ENCODE measurements around the gene INIP.

INIP gene

GRCh38 chr9:112762726-112763518, 45.0 kb upstream of the INIP start:
- no peaks in the 10 kb centered on the region for H3K36me3 ChIP-seq (ENCODE audit: insufficient read depth)
- no peak for TF ChIP-seq CTCF (conservative IDR thresholded peaks at IDR 0.05; ENCODE audit: low read depth, low read length)
- H3K79me2 ChIP-seq (ENCODE audit: insufficient read depth, low read depth): no peaks in the 10 kb centered on the region
- H4K20me1 ChIP-seq (ENCODE audit: insufficient read depth): no peaks in the 10 kb centered on the region
- H3K4me3 ChIP-seq (IDR thresholded peaks at IDR 0.05; ENCODE audit: insufficient read depth, low read depth, low read length): no peak overlapping the region
- no peak overlapping the region for H3K27ac ChIP-seq
- H3K4me2 ChIP-seq: no peak overlapping the region
- no peak overlapping the region for H2AFZ ChIP-seq (ENCODE audit: low read depth)
- no peaks in the 10 kb centered on the region for H3K27me3 ChIP-seq (ENCODE audit: insufficient read depth, low read depth)
- no peaks in the 10 kb centered on the region for H3K4me1 ChIP-seq (ENCODE audit: low read depth, poor library complexity, severe bottlenecking)
- no peak overlapping the region for H3K9ac ChIP-seq

- no peak for TF ChIP-seq CTCF (conservative IDR thresholded peaks at IDR 0.05; ENCODE audit: low read depth, low read length)
- Histone ChIP-seq H3K4me1 (ENCODE audit: low read depth, poor library complexity, severe bottlenecking) (no peaks in the 10 kb centered on the region), H3K4me3 (IDR thresholded peaks at IDR 0.05; ENCODE audit: insufficient read depth, low read depth, low read length) (no peak overlapping the region), H3K27me3 (ENCODE audit: insufficient read depth, low read depth) (no peaks in the 10 kb centered on the region), H3K4me2 (no peak overlapping the region), H3K27ac (no peak overlapping the region), H3K9ac (no peak overlapping the region), H3K79me2 (ENCODE audit: insufficient read depth, low read depth) (no peaks in the 10 kb centered on the region), H2AFZ (ENCODE audit: low read depth) (no peak overlapping the region), H4K20me1 (ENCODE audit: insufficient read depth) (no peaks in the 10 kb centered on the region), H3K36me3 (ENCODE audit: insufficient read depth) (no peaks in the 10 kb centered on the region)
Observed at GRCh38 chr9:112761912-112762655, 44.2 kb upstream of the INIP start.

- TF ChIP-seq CTCF (conservative IDR thresholded peaks at IDR 0.05; ENCODE audit: low read depth, low read length): no peak
- H2AFZ ChIP-seq (ENCODE audit: low read depth): no peak overlapping the region
Observed at GRCh38 chr9:112760821-112761220, 42.9 kb upstream of the INIP start.

GRCh38 chr9:112757940-112758339, 40.0 kb upstream of the INIP start:
- Histone ChIP-seq H3K4me1 (ENCODE audit: low read depth, poor library complexity, severe bottlenecking) (no peaks in the 10 kb centered on the region), H3K79me2 (ENCODE audit: insufficient read depth, low read depth) (no peaks in the 10 kb centered on the region), H3K9ac (no peak overlapping the region), H4K20me1 (ENCODE audit: insufficient read depth) (no peaks in the 10 kb centered on the region), H3K4me2 (no peak overlapping the region), H3K27me3 (ENCODE audit: insufficient read depth, low read depth) (no peaks in the 10 kb centered on the region), H3K4me3 (IDR thresholded peaks at IDR 0.05; ENCODE audit: insufficient read depth, low read depth, low read length) (no peak overlapping the region), H3K27ac (no peak overlapping the region), H3K36me3 (ENCODE audit: insufficient read depth) (no peaks in the 10 kb centered on the region), H2AFZ (ENCODE audit: low read depth) (no peak overlapping the region)
- no peak for TF ChIP-seq CTCF (conservative IDR thresholded peaks at IDR 0.05; ENCODE audit: low read depth, low read length)

More at GRCh38 chr9:112760821-112761220, 42.9 kb upstream of the INIP start:
- Histone ChIP-seq H3K27me3 (ENCODE audit: insufficient read depth, low read depth) (no peaks in the 10 kb centered on the region), H3K4me2 (no peak overlapping the region), H3K4me3 (IDR thresholded peaks at IDR 0.05; ENCODE audit: insufficient read depth, low read depth, low read length) (no peak overlapping the region), H3K27ac (no peak overlapping the region), H3K4me1 (ENCODE audit: low read depth, poor library complexity, severe bottlenecking) (no peaks in the 10 kb centered on the region), H3K36me3 (ENCODE audit: insufficient read depth) (no peaks in the 10 kb centered on the region), H3K9ac (no peak overlapping the region), H3K79me2 (ENCODE audit: insufficient read depth, low read depth) (no peaks in the 10 kb centered on the region), H4K20me1 (ENCODE audit: insufficient read depth) (no peaks in the 10 kb centered on the region)
